Sciatic nerve (tissue), 2 donors: ENCODE results near the gene ACTR3C. TPM values are rescaled to one million over a fixed set of nuclear protein-coding genes. Genes with fewer than 3 reads are reported as not detected.

ENCODE experiments used
- ATAC-seq: fragments of 200-7000 bp; cut with Tn5 transposase; one replicate; pipeline ENCODE4 v1.9.1; 2020; ENCODE audit warnings: mild to moderate bottlenecking, moderate library complexity
- DNase-seq: peaks from one replicate; pipeline ENCODE4 v3.0.0-alpha.2; 2020; ENCODE audit warnings: low spot score
- intact Hi-C: fragments of 100-400 bp; cut with DNase I; formaldehyde crosslinking; loops from one replicate; pipeline ENCODE4 v1.14.2; 2022
- total RNA-seq: library from RNA; stranded (reverse); fragmentation: NEBNext Ultra II Directional; extraction: Animal tissue kit (Norgen Biotek cat#: 25700); gene quantifications from one replicate; pipeline ENCODE4 v1.2.1, GENCODE V29; 2021
- donor health status: DM: no; HTN: no; CAD: no.
- donor health status: DM: no; HTN: no; CAD: no.

The ACTR3C gene
- total RNA-seq, 1 donor from 2014 or later, result 3.3 TPM

- ATAC-seq (no peak), DNase-seq (no peak)
- intact Hi-C loops, result no loop called here
Measured at GRCh38 chr7:150339409-150339809, 16.1 kb upstream of the ACTR3C start.

- intact Hi-C loops, result no loop called here
- DNase-seq, result no peak
- no peak for ATAC-seq
Measured at GRCh38 chr7:150338166-150338829, 15.0 kb upstream of the ACTR3C start.

- ATAC-seq (no peak), DNase-seq (no peak)
- intact Hi-C loops, result no loop called here
Measured at GRCh38 chr7:150337659-150338081, 14.3 kb upstream of the ACTR3C start.

GRCh38 chr7:150337179-150337578, 13.8 kb upstream of the ACTR3C start:
- intact Hi-C loops, result no loop called here
- DNase-seq, result no peak
- no peak for ATAC-seq

GRCh38 chr7:150336746-150337145, 13.4 kb upstream of the ACTR3C start:
- DNase-seq, result peak; percentile 54
- intact Hi-C loops, result no loop called here
- no peak for ATAC-seq

- intact Hi-C loops, result no loop called here
- no peak for ATAC-seq
- DNase-seq, result no peak
Measured at GRCh38 chr7:150335774-150336112, 12.4 kb upstream of the ACTR3C start.

GRCh38 chr7:150335108-150335773, 11.9 kb upstream of the ACTR3C start:
- no peak for DNase-seq
- intact Hi-C loops, result no loop called here
- peak; percentile 29 for ATAC-seq

- intact Hi-C loops, result no loop called here
- ATAC-seq (no peak), DNase-seq (no peak)
Measured at GRCh38 chr7:150334108-150334507, 10.8 kb upstream of the ACTR3C start.

GRCh38 chr7:150333659-150334058, 10.3 kb upstream of the ACTR3C start:
- intact Hi-C loops, result no loop called here
- DNase-seq (no peak), ATAC-seq (no peak)

GRCh38 chr7:150332852-150333635, 9.7 kb upstream of the ACTR3C start:
- ATAC-seq (no peak), DNase-seq (no peak)
- intact Hi-C loops, result no loop called here

- ATAC-seq (no peak), DNase-seq (peak; percentile 55)
- intact Hi-C loops, result no loop called here
Measured at GRCh38 chr7:150330211-150330885, 7.0 kb upstream of the ACTR3C start.

- DNase-seq (no peak), ATAC-seq (no peak)
- intact Hi-C loops, result no loop called here
Measured at GRCh38 chr7:150329331-150330120, 6.2 kb upstream of the ACTR3C start.

- no peak for DNase-seq
- intact Hi-C loops, result no loop called here
- ATAC-seq, result no peak
Measured at GRCh38 chr7:150327308-150327707, 4.0 kb upstream of the ACTR3C start.

GRCh38 chr7:150326657-150327268, 3.4 kb upstream of the ACTR3C start:
- intact Hi-C loops, result no loop called here
- no peak for ATAC-seq

GRCh38 chr7:150325901-150326300, 2.6 kb upstream of the ACTR3C start:
- intact Hi-C loops, result no loop called here
- DNase-seq (no peak), ATAC-seq (no peak)

More at GRCh38 chr7:150326657-150327268, 3.4 kb upstream of the ACTR3C start:
- no peak for DNase-seq

- ATAC-seq, result peak; percentile 48
- no peak for DNase-seq
- intact Hi-C loops, result no loop called here
Measured at GRCh38 chr7:150325110-150325611, 1.8 kb upstream of the ACTR3C start.

GRCh38 chr7:150324373-150324961, 1.1 kb upstream of the ACTR3C start:
- DNase-seq (no peak), ATAC-seq (peak; percentile 52)
- intact Hi-C loops, result no loop called here
